ENCODE results near the gene FGF2.

- no peak for TF ChIP-seq CTCF (IDR thresholded peaks at IDR 0.05)
- no peak for TF ChIP-seq EZH2 (IDR thresholded peaks at IDR 0.05; ENCODE audit: borderline replicate concordance, insufficient read depth, low read depth, low read length, poor library complexity, severe bottlenecking)
Observed at GRCh38 chr4:122921971-122922876, 95.6 kb downstream of the FGF2 start, which contains the start of gene NUDT6.
